HG02571 (cell line): ENCODE results near the gene COMP.

Experiments
- ATAC-seq: cut with Tn5 transposase; IDR thresholded peaks from one replicate; pipeline ENCODE4 v1.9.1; 2021; ENCODE audit warnings: mild to moderate bottlenecking, moderate library complexity; ENCODE audit not compliant: unreplicated experiment

The COMP gene

DNA sequence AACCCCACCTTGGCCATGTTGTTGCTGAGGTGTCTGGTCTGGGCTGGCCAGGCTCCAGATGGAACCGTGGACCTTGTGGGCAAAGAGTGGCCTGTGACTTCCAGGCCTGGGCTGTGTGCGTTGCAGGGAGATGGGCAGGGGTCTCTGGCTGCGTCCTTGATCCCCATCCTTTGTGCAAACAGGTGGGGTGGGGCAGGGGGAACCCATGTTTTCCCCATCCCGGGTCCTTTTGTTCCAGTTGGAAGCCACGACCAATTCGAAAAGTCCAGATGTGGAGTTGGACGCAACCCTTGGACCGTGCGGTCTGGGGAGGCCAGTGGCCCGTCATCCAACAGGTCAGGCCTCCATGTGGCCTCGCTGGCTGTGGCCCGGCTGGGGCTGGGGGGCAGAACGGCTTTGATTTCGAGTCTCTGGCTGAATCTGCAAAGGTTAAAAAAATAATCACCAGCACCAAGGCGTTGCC is 13.1 kb upstream of the COMP start:
- ATAC-seq, result no peak

DNA sequence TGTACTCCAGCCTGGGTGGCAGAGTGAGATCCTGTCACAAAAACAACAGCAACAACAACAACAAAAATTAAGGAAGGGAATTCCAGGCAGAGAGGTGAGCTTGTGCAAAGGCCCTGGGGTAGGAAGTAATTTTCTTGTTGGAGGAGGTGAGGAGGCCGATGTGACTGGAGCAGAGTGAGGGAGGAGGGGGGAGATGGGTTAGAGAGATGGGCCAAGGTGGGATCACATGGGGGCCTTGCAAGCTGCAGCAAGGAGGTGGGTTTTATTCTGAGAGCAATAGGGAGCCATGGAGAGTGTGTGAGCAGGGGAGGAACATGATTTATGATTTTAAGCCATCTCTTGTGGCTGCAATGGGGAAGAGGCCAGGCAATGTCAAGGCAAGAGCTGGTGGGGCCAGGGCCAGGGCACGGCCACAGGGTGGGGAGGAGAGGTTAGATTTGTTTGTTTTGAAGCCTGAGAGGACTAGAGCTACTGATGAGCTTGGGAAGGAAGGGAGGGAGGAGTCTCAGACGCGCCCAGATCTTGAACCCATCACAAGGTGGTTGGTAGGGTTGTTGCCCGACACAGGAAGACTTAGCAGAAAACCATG is 12.5 kb upstream of the COMP start:
- no peak for ATAC-seq

DNA sequence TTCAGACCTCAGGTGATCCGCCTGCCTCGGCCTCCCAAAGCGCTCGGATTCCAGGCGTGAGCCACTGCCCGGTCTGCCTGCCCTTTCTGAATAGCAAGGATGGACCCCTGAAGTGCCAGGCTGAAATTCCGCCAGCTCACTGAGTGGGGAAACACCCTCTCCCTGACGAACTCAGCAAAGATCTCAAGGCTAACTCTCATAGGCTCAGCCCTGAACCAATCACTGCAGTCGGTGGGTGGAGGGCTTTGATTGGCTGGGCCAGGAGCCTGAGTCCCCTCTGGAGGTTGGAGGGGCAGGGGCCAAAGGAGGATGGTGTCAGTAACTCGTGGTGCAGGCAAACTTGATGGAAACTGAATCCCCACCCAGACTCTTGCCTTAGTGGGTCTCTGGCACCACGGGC is 11.2 kb upstream of the COMP start:
- ATAC-seq, result no peak

DNA sequence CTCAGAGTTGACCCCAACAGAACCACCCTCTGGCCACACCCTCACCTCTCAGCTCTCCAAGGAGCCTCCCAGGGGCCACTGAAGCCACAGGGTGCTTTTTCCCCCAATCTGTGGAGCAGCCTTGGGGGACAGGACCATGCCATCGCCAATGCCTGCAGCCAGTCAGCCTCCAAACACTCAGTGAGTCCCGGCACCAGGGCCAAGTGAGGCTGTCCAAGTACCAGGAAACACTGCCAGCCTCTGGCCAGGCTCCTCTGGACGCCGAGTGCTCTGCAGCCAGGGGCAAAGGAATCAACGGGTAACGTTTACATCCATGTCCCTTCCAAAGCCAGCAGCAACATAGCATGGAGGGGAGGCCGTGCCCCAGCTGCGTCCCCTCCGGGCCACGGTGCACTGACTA is 9.5 kb upstream of the COMP start:
- no peak for ATAC-seq

DNA sequence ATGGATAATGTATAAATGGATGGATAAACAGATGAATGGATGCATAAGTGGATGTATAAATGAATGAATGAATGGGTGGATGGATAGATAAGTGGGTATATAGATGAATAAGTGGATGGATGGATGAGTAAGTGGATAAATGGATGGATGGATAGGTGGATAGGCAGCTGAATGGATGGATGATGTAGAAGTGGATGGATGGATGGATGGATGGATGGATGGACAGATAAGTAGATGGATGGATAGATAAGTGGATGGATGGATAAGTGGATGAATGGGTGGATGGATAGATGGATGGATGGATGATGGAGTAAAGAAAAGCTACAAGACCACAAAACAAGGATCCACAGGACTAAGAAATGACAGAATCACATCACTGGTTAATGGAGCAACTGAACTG is 9.0 kb upstream of the COMP start:
- ATAC-seq, result no peak

DNA sequence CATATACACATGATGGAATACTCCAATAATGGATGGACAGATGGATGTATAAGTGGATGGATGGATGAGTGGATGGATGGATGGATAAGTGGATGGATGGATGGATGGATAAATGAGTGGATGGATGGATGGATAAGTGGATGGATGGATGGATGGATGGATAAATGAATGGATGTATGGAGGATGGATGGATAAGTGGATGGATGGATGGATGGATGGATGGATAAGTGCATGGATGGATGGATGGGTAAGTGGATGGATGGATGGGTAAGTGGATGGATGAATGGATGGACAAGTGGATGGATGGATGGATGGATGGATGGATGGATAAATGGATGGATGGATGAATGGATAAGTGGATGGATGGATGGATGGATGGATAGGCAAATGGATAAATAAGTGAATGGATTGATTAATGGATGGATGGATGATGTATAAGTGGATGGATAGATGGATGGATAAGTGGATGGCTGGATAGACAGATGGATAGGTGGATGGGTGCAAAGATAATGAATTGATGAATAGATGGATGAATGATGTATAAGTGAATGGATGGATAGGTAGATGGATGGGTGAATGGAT is 8.4 kb upstream of the COMP start:
- no peak for ATAC-seq

DNA sequence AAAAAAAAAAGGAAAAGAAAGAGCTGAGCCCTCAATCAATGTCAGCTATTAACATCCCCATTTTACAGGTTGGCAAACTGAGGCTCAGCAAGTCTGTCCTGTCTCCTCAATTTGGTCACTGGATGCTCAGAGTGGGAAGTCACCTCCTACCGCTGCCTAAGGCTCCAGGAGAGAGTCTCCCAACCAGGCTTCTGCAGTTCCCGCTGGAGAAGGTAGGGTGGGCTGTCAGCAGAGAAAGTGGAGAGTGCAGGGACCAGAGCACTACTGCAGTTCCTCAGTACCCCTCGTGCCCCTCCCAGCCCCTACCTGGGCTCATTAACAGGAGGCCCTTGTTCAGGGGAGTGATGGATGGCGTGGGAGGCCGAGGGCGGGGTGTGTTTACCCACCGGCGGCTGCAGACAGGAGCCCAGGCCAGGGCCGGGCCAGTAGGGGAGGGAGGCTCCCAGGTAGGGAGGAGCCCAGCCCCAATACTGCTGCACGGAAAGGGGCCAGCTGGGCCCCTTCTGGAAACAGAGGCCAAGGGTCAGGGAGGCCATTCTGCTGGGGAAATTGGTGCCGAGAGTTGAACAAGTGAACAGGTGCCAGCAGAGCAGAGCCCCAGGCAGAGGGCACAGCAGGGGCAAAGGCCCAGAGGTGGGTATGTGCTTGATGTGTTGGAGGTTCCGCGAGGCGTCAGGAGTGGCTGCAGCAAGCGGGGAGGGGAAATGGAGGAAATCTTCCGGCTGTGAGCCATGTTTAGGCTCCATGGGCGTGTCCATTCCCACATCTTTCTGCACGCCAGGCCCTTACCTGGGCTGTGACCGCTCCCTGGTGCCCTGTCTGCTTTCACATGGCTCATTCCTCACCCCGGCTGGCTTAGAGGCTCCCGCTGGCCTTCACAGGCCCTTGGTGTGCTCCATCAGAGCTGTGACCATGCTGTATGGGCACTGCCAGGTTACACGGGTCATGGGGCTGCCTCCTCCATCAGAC is 7.6 kb upstream of the COMP start:
- no peak for ATAC-seq

DNA sequence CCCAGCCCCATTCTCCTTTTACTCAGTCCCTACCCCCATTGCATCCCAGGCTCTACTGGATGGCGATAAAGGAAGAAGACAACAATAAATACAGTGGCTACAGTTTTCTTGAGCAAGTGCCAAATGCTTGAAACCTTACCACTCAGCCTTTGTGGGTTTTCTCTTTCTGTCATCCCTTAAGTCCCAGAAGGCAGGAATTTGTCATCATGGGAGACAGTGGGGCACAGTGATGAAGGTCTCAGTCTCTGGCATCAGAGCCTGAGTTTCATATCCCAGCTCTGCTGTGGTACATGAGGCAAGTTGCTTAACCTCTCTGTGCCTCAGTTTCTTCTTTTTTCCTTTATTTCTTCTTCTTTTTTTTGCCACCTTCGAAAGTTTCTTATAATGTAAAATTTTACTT is 5.1 kb upstream of the COMP start:
- no peak for ATAC-seq

DNA sequence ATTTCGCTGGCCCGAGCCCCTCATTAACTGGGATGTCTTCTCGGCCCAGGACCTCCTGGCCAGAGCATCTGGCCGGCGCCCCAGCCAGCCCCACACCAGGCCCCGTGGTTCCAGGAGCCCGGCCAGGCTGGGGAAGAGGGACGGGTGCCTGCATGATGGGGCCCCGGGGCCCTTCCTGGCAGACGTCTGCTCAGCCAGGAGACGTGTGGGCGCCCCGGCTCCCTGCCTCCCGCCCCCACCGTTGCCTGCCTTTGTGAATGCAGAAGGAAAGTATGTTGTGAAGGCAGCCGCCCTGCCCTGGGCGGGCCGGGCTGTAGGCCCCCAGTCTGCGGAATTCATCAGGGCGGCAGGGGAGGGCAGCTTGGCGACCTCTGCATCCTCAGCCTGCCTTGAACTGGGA is 4.4 kb upstream of the COMP start:
- no peak for ATAC-seq

DNA sequence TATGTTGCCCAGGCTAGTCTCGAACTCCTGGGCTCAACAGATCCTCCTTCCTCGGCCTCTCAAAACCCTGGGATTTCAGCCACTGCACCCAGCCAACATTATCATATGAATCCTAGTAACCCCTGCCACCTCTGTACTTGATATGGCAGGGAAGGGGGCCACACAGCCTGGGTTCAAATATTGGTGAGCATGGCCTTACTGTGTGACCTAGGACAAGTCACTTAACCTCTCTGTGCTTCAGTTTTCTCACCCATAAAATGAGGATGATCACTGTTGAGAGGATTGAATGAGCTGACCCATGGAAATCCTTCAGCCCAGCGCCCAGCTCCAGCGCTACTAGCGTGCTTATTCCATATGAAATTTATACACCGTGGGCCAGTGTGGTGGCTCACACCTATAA is 3.6 kb upstream of the COMP start:
- no peak for ATAC-seq

DNA sequence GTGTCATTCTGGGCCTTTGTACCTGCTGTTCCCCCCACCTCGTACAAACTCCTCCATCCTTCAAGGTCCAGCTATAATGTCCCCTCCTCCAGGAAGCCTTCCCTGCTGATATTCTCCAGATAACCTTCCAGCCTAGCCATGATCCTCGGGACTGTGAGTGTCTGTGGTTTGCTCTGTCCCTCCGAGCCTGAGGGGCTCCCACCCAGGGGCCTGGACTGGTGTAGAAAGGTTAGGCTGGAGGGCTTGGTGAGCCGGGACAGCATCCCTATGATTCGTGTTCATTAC is 2.9 kb upstream of the COMP start:
- ATAC-seq, result no peak

DNA sequence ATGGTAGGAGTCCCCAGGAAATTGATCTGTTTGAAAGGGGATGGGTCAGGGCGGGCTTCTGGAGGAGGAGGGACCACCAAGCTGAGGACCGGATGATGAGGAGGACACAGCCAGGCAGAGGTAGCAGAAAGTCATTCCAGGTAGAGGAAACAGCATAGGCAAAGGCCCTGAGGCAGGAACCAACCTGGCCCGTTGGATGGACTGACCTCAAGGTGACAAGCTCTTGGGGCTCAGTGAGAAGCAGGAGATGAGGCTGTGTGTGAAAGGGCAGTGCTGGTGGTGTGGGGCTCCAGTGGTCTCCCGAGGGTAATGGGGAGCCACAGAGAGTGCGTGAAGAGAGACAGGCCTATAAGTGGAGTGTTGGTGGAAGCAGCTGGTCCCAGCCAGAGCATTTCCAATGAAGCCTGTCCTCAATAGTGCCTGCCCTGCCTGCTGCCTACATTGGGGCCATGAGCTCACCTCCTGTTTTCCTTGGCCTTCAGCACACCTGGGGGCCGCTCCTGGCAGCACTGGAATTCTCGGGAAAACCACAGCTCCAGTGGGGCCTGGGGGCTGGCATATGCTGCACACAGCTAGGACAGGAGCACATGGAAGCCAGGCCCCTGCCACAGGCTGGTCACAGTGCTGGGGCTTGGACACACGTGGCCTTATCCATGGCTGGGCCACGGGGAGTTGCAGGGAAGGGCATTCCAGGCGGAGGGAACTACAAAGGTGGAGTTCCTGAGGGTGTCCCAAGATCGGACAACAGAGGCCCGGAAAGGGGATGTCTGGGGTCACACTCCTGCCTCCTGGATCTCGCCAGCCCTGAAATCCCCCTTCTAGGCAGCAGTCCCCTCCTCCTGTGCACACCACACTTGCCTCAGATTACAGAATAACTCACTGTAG is 2.3 kb upstream of the COMP start:
- ATAC-seq, result no peak

DNA sequence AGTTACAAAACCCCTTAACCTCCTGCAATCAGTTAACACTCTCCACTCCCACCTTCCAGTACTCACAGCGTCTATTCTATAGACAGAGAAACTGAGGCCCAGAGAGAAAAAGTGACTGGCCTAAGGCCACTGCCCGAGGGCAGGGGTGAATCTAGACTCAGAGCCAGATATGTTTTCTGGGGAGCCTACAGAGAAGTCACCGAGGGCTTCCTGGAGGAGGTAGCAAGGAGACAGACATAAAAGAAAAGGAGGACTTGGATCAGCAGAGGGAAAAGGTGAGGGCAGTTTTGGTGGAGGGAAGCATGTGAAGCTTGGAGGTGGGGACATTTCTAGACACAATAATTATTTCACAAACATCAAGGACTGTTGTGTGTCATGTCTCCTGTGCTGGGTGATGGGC is 1.6 kb upstream of the COMP start:
- ATAC-seq, result no peak

DNA sequence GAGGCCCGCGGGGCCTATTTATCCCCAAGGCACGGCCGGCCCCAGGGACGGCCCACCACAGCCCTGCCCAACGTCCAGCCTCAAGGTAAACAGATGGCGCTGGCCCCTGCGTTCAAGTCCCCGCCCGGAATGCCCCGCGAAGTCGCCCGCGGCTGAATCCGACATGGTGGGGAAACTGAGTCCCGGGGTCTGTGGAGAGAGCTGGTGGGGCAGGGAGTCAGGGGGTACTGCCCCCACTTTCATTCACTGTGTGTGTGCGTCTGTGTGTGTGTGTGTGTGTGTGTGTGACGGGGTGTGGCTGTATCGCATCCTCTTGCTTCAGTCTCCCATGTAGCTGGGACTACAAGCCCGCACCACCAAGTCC is 192 bp upstream of the COMP start:
- ATAC-seq, result no peak

DNA sequence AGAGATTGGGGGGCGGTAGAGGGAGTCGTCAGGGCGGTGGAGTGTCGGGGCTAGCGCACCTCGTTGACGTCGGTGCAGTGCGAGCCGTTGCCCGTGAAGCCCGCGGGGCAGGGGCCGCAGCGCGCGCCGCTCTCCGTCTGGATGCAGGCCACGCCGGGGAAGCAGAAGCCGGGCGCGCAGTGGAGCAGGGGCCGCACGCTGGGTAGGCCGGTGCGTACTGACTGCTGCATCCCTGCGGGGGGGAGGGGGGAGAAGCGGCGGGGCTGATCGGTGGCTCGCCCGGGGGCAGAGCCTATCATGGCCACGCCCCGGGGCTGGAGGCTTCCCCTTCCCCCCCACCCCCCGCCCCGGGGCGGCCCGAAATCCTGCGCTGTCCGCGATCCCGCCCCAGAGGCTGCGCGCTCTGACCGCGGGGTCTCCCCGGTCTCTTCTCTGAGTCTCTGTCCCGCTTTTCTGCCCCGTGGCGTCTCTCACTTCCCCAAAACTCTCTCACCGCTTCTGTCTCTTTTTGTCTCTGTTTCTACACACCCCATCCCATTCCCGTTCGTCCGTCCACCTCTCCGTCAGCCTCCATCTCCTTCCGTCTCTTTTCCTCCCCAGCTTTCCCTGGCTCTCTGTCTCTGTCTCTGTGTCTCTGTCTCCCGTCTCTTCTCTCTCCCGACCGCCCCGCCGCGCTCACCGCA is 1.1 kb downstream of the COMP start:
- ATAC-seq, result no peak

DNA sequence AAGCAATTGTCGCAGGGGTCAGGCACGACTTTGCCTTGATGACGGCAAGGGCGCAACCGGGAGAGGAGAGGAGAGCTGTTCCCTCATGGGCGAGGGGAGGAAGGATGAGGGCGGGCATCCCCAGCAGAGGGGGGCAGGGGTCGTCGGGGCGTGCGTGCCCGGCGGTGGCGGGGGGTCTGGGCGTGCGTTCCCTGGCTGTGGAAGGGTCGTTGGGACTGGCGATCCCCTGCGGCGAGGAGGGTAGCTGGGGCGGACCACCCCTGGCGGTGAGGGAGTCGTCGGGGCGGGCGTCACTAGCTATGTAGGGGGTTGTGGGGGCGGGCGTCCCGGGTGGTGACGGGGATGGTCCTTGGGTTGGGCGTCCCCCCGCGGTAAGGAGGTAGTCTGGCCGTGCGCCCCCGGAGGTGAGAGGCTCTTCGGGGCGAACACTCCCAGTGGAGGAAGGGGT is 1.7 kb downstream of the COMP start:
- no peak for ATAC-seq

DNA sequence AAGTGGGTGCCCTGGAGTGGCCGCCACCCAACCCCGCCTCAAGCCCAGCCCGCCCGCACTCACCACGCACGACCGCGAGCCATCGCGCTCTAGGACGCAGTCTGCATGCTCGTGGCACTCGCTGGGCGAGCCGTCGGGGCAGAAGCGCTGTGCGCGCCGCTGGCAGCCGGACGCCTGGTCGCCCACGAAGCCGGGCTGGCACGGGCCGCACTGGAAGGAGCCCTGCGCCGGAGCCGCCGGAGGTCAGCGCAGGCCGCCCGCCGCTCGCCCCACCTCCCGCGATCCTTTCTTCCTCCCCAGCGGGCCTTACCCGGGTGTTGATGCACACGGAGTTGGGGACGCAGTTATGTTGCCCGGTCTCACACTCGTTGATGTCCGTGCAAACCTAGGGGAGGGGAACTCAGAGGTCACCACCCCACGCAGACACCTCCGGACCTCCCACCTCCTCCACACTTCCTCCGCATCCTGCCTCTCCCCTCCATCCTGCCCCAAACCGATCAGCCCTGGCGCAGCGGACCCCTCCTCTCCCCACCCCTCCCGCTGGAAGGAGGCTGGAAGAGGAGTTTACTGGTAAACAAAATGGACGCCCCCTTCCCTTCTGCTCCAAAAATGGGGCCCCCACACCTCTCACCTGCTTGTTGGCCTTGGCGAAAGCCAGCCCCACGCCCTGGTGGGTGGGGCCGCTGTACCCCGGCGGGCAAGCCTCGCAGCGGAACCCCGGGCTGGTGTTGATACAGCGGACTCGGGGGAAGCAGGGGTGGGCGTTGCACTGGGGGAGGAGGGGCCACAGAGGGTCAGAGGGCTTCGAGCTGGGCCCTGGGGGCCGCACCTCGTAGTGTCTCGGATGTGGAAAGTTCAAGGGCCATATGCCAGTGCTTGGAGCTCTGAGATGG is 2.3 kb downstream of the COMP start:
- ATAC-seq, result no peak

DNA sequence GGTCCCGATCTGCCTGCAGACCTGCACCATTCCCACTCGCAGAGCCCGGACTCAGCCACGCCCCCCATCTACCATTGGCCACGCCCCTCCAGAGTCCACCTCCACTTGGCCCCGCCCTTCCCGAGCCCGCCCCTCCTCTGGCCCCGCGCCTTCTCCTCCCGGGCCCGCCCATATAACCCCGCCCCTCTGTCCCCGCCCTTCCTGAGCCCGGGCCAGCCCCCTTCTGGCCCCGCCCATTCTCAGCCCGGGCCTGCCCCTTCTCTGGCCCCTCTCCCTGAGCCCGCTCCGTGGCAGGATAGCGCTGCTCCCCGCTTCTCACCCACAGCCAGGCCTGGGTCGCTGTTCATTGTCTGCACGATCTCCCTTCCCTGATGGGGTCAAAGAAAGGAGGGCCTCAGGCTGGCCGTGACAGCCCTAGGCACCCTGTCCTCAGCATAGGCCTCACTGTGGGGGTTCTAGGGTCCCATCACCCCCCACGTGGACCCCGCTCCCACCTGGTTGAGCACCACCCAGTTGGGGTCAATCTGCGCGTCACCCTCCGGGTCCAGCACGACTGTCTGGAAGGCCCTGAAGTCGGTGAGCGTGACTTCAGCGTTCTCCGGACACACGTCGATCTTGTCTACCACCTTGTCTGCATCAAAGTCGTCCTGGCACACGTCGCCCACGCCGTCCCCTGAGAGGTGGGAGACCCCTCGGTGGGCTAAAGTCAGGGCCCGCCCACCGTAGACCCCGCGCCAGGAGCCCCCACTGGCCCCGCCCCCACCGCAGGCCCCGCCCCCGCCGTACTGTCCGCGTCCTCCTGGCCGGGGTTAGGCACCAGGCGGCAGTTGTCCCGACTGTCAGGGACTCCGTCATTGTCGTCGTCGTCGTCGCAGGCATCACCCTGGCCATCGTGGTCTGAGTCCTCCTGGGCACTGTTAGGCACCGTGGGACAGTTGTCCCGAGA is 5.7 kb downstream of the COMP start:
- no peak for ATAC-seq

DNA sequence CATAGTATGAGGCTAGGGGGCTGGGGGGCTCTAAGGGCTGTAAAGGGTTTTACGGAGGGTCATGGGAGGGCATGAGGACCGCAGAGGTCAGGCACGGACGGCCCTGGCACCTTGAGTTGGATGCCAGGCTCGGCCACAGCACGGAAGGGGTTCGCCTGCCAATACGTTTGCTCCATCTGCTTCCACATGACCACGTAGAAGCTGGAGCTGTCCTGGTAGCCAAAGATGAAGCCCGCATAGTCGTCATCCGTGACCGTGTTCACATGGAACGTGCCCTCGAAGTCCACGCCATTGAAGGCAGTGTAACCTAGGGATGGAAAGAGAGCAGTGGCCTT is 6.4 kb downstream of the COMP start:
- ATAC-seq, result no peak
